K562 (cell line): ENCODE data around the gene NPY5R. TPM values are rescaled to one million over a fixed set of nuclear protein-coding genes. Genes with fewer than 3 reads are reported as not detected.

Experiments used
- ATAC-seq: fragments of 200-7000 bp; cut with Tn5 transposase; 3 replicates; pipeline ENCODE4 v1.9.1; 2020; ENCODE audit warnings: moderate library complexity
- BruUV-seq: library from RNA; stranded (reverse); fragments of 400-500 nt; replicated peaks from 2 replicates; lab custom pipeline; 2021; lab: Mats Ljungman, UMichigan
- CTCF ChIA-PET: fragments of 300-600 bp; formaldehyde crosslinking; extraction: SDS; loops from one replicate; lab custom pipeline; 2021; ENCODE audit warnings: low intra/inter-chr PET ratio; lab: Yijun Ruan, JAX
- POLR2A ChIA-PET: fragments of 300-600, 350-650 bp; sonication (Branson Sonifier 250); formaldehyde crosslinking; extraction: SDS; loops from one replicate; lab custom pipeline; 2021; ENCODE audit warnings: antibody characterized with exemption, inconsistent platforms; lab: Yijun Ruan, JAX
- DNase-seq, 4 experiments: peaks; one replicate each; pipeline versions ENCODE4 v3.0.0 to v3.0.0-alpha.2; 2011 to 2018; ENCODE audit warnings: low spot score in 3 of 4, mixed read lengths in 3 of 4; ENCODE audit errors: extremely low read depth in 1 of 4
- FAIRE-seq: peaks from 2 replicates; lab custom pipeline; 2011; peaks lifted over from hg19 to GRCh38; lab: Jason Lieb, UNC
- H2AFZ ChIP-seq: 2 replicates; pipeline ENCODE4 v1.6.0; 2011; ENCODE audit warnings: low read depth, low read length, control low read depth, inconsistent platforms
- H3K27ac ChIP-seq: fragments of 200-600 bp; 3 replicates; pipeline ENCODE4 v1.8.0; 2011; ENCODE audit warnings: low read depth, mild to moderate bottlenecking, control low read depth, inconsistent platforms, low read length, moderate library complexity, mixed read lengths; ENCODE audit errors: extremely low read depth
- H3K27me3 ChIP-seq, 2 experiments: fragments of 300-600 bp in 1 of 2; 2 replicates in 1 of 2; 3 replicates in 1 of 2; pipeline versions ENCODE4 v1.6.0 to v1.8.0; 2011; ENCODE audit warnings: inconsistent platforms in 2 of 2, low read length in 2 of 2, mild to moderate bottlenecking in 1 of 2, mixed read lengths in 1 of 2, moderate library complexity in 1 of 2; ENCODE audit not compliant: control insufficient read depth in 2 of 2, insufficient read depth in 2 of 2
- H3K36me3 ChIP-seq: fragments of 300-600 bp; 3 replicates; pipeline ENCODE4 v1.8.0; 2011; ENCODE audit warnings: mild to moderate bottlenecking, low read length, inconsistent platforms; ENCODE audit not compliant: control insufficient read depth, insufficient read depth
- H3K4me1 ChIP-seq, 2 experiments: fragments of 200-600 bp in 1 of 2; replicated peaks in 1 of 2; 2 replicates in 1 of 2; 3 replicates in 1 of 2; pipeline versions ENCODE4 v1.5.1 to v1.8.0; 2011; ENCODE audit warnings: inconsistent platforms in 2 of 2, low read length in 2 of 2, mild to moderate bottlenecking in 1 of 2, mixed read lengths in 1 of 2, moderate library complexity in 1 of 2; ENCODE audit not compliant: control insufficient read depth in 2 of 2, insufficient read depth in 2 of 2
- H3K4me2 ChIP-seq: 2 replicates; pipeline ENCODE4 v1.6.1; 2011; ENCODE audit warnings: low read length, control low read depth, inconsistent platforms, mixed read lengths; ENCODE audit not compliant: insufficient read depth
- H3K4me3 ChIP-seq: fragments of 200-600 bp; sonication (generic), shearing (Covaris generic); 2 replicates; pipeline ENCODE4 v1.5.1; 2016; ENCODE audit warnings: control low read depth, inconsistent platforms
- H3K79me2 ChIP-seq: fragments of 200-600 bp; 3 replicates; pipeline ENCODE4 v1.8.0; 2011; ENCODE audit warnings: low read length, inconsistent platforms; ENCODE audit not compliant: control insufficient read depth, insufficient read depth
- H3K9ac ChIP-seq, 2 experiments: 2 replicates each; pipeline versions ENCODE4 v1.6.0 to v1.6.1; 2011; ENCODE audit warnings: low read depth in 2 of 2, low read length in 2 of 2, control low read depth in 1 of 2, inconsistent platforms in 1 of 2, mild to moderate bottlenecking in 1 of 2, mixed read lengths in 1 of 2; ENCODE audit not compliant: insufficient read depth in 1 of 2
- H3K9me1 ChIP-seq: one replicate; pipeline ENCODE4 v1.6.0; 2011; ENCODE audit warnings: inconsistent platforms, mild to moderate bottlenecking, low read length, moderate library complexity; ENCODE audit not compliant: control insufficient read depth, insufficient read depth
- H3K9me3 ChIP-seq: replicated peaks from 2 replicates; pipeline ENCODE4 v1.5.1; 2011; ENCODE audit warnings: low read depth, low read length, inconsistent platforms; ENCODE audit not compliant: control insufficient read depth, insufficient read depth
- H4K20me1 ChIP-seq: replicated peaks from 2 replicates; pipeline ENCODE4 v1.6.1; 2011; ENCODE audit warnings: low read length, inconsistent platforms, mixed read lengths; ENCODE audit not compliant: control insufficient read depth, insufficient read depth
- KDM4B ChIP-seq, 2 experiments: fragments of 450-650 bp in 1 of 2; sonication (generic) in 1 of 2; IDR thresholded peaks; 2 replicates each; pipeline ENCODE4 v1.6.1; 2016 to 2017; ENCODE audit warnings: borderline replicate concordance in 2 of 2, antibody characterized with exemption in 1 of 2, low read depth in 1 of 2, mild to moderate bottlenecking in 1 of 2
- MXI1 ChIP-seq: IDR thresholded peaks from 2 replicates; pipeline ENCODE4 v1.6.1; 2011; ENCODE audit warnings: low read depth, mild to moderate bottlenecking, improper control_type of control experiment, low read length
- SP2 ChIP-seq: IDR thresholded peaks from 2 replicates; pipeline ENCODE4 v1.6.1; 2011; ENCODE audit warnings: mild to moderate bottlenecking, low read depth, low read length, moderate library complexity; ENCODE audit not compliant: poor library complexity, severe bottlenecking; ENCODE audit errors: extremely low read depth
- ZBTB7A ChIP-seq: IDR thresholded peaks from 2 replicates; pipeline ENCODE4 v1.6.1; 2011; ENCODE audit warnings: low read depth, mild to moderate bottlenecking, low read length, moderate library complexity, borderline replicate concordance; ENCODE audit not compliant: control insufficient read depth
- ZNF263 ChIP-seq: sonication (generic); formaldehyde crosslinking; IDR thresholded peaks from 2 replicates; pipeline ENCODE4 v1.8.0; 2022; ENCODE audit warnings: mild to moderate bottlenecking, missing genetic modification reagents, borderline replicate concordance
- ZNF57 ChIP-seq: fragments of 450-650 bp; formaldehyde crosslinking; IDR thresholded peaks from 2 replicates; pipeline ENCODE4 v1.4.0; 2020; ENCODE audit warnings: mild to moderate bottlenecking, moderate library complexity
- WGBS: fragments of 100-300 bp; shearing (Covaris generic); methylation state at CpG from one replicate; pipeline ENCODE4 v1.1.6; 2016; ENCODE audit warnings: low coverage, mixed read lengths; ENCODE audit not compliant: insufficient coverage; ENCODE audit errors: missing lambda C conversion rate; 5-methylcytosine and 5-hydroxymethylcytosine counted together
- in situ Hi-C: fragments of 300-500 bp; cut with MboI; formaldehyde crosslinking; loops from 4 replicates; pipeline ENCODE4 v1.15.0; 2018; ENCODE audit warnings: inconsistent platforms, mixed read lengths
- intact Hi-C: fragments of 100-400 bp; cut with micrococcal nuclease; formaldehyde crosslinking; loops from 2 replicates; pipeline ENCODE4 v1.14.2; 2022
- polyA plus RNA-seq, 8 experiments: library from polyadenylated mRNA; depleted of rRNA in 4 of 8; stranded (reverse) in 5 of 8; unstranded in 3 of 8; fragments of >200 nt; fragmentation: Nextera tagmentation in 2 of 8; fragmentation: Illumina TruSeq in 1 of 8; extraction: Ambion mirVana in 2 of 8; extraction: Trizol in 1 of 8; gene quantifications; 2 replicates each; pipeline versions ENCODE4 v1.2.1 to v1.2.3, GENCODE V29; 2011 to 2014; ENCODE audit warnings: inconsistent platforms in 1 of 8, missing spikeins in 1 of 8
- total RNA-seq, 7 experiments: library from RNA; depleted of rRNA in 6 of 7; stranded (reverse); fragments of >200 nt in 6 of 7; fragmentation: Illumina TruSeq in 2 of 7; extraction: Trizol in 2 of 7; gene quantifications; 2 replicates each; pipeline versions ENCODE4 v1.2.1 to v1.2.3, GENCODE V29; 2011 to 2021; ENCODE audit warnings: low replicate concordance in 1 of 7
- TF ChIP-seq, protein P1 (sequence below), 2 experiments: fragments of 450-650 bp in 1 of 2; IDR thresholded peaks; 2 replicates each; pipeline ENCODE4 v1.6.1; 2011 to 2017; ENCODE audit warnings: low read depth in 2 of 2, antibody characterized with exemption in 1 of 2, borderline replicate concordance in 1 of 2, low read length in 1 of 2, mild to moderate bottlenecking in 1 of 2, mixed read lengths in 1 of 2; ENCODE audit not compliant: control insufficient read depth in 1 of 2

The NPY5R gene
- total and polyA plus RNA-seq, 9 of the 15 experiments (the other 6 are each of a cell fraction or from before 2014, with no cell fraction given) = not detected

GRCh38 chr4:163382178-163382869, 38.6 kb downstream of the NPY5R start (continued):
- TF ChIP-seq ZNF57 (no peak), SP2 (no peak)
- TF ChIP-seq, protein P1, sequence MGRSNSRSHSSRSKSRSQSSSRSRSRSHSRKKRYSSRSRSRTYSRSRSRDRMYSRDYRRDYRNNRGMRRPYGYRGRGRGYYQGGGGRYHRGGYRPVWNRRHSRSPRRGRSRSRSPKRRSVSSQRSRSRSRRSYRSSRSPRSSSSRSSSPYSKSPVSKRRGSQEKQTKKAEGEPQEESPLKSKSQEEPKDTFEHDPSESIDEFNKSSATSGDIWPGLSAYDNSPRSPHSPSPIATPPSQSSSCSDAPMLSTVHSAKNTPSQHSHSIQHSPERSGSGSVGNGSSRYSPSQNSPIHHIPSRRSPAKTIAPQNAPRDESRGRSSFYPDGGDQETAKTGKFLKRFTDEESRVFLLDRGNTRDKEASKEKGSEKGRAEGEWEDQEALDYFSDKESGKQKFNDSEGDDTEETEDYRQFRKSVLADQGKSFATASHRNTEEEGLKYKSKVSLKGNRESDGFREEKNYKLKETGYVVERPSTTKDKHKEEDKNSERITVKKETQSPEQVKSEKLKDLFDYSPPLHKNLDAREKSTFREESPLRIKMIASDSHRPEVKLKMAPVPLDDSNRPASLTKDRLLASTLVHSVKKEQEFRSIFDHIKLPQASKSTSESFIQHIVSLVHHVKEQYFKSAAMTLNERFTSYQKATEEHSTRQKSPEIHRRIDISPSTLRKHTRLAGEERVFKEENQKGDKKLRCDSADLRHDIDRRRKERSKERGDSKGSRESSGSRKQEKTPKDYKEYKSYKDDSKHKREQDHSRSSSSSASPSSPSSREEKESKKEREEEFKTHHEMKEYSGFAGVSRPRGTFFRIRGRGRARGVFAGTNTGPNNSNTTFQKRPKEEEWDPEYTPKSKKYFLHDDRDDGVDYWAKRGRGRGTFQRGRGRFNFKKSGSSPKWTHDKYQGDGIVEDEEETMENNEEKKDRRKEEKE (IDR thresholded peaks at IDR 0.05; ENCODE audit: borderline replicate concordance in 1 of 2, control insufficient read depth in 1 of 2, low read depth in 2 of 2, low read length in 1 of 2) = no peak

DNA sequence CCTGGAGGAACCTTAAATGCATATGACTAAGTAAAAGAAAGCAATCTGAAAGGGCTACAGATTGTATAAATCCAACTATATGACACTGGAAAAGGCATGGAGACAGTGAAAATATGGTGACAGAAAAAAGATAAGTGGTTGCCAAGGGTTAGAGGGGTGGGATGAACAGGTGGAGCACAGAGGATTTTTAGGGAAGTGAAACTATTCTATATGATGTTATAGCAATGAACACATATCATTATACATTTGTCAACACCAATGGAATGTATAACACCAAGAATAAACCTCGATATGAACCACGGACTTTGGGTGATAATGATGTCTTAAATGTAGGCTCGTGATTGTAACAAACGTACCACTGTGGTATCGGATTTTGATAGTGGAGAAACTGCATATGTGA, 40.7 kb downstream of the NPY5R start:
- CTCF ChIA-PET = no interaction called here
- Histone ChIP-seq H3K9me3 (no peaks in the 10 kb centered on the region), H3K4me1 (no peaks in the 10 kb centered on the region), H3K27ac (no peak overlapping the region), H4K20me1 (no peaks in the 10 kb centered on the region), H3K79me2 (no peaks in the 10 kb centered on the region), H3K27me3 (no peaks in the 10 kb centered on the region), H3K9ac (no peak overlapping the region), H2AFZ (no peak overlapping the region), H3K36me3 (no peaks in the 10 kb centered on the region), H3K4me2 (no peak overlapping the region), H3K4me3 (no peak overlapping the region), H3K9me1 (no peaks in the 10 kb centered on the region)
- ATAC-seq (no peak), DNase-seq (no peak), FAIRE-seq (no peak)
- in situ Hi-C loops (no loop called here), intact Hi-C loops (no loop called here)
- no TSS peak for BruUV-seq
- POLR2A ChIA-PET = no interaction called here
- WGBS = 0% methylated on average over 5 of the region's 5 CpGs
- TF ChIP-seq KDM4B (IDR thresholded peaks at IDR 0.05; ENCODE audit: borderline replicate concordance in 2 of 2, low read depth in 1 of 2) = no peak
- no peak for TF ChIP-seq MXI1
- TF ChIP-seq ZNF263 = no peak
- TF ChIP-seq ZBTB7A = no peak
